C4-2B (cell line): ENCODE results near the gene CCSER1.

ENCODE experiments used
- H3K27ac ChIP-seq: fragments of 450-650 bp; 2 replicates; pipeline ENCODE4 v1.5.1; 2017
- ZFX ChIP-seq: fragments of 450-650 bp; IDR thresholded peaks from 2 replicates; pipeline ENCODE4 v1.6.1; 2017
- TF ChIP-seq, protein P1 (sequence below): fragments of 450-650 bp; conservative IDR thresholded peaks from 2 replicates; pipeline ENCODE4 v1.5.1; 2017; ENCODE audit warnings: mild to moderate bottlenecking

The CCSER1 gene

DNA sequence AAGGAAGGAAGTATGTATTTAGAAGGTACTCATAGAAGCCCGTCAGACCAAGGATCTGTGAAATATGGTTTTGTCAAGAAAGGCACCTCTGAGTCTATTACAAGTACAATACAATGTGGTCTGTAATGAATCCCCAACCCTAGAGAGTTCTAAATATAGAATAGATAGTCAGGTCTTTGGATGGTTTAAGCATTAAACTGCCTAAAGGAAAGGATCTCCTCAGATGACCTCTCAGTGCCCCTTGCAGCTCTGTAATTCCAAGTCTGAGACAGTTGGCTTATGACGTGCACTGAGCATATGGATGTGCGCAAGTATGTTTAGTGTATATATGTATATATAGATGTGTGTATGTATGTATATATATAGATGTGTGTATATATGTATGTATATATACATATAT is 62.0 kb downstream of the CCSER1 start:
- no peak overlapping the region for H3K27ac ChIP-seq
- TF ChIP-seq, protein P1, sequence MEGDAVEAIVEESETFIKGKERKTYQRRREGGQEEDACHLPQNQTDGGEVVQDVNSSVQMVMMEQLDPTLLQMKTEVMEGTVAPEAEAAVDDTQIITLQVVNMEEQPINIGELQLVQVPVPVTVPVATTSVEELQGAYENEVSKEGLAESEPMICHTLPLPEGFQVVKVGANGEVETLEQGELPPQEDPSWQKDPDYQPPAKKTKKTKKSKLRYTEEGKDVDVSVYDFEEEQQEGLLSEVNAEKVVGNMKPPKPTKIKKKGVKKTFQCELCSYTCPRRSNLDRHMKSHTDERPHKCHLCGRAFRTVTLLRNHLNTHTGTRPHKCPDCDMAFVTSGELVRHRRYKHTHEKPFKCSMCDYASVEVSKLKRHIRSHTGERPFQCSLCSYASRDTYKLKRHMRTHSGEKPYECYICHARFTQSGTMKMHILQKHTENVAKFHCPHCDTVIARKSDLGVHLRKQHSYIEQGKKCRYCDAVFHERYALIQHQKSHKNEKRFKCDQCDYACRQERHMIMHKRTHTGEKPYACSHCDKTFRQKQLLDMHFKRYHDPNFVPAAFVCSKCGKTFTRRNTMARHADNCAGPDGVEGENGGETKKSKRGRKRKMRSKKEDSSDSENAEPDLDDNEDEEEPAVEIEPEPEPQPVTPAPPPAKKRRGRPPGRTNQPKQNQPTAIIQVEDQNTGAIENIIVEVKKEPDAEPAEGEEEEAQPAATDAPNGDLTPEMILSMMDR, result no peak
- TF ChIP-seq ZFX, result no peak

DNA sequence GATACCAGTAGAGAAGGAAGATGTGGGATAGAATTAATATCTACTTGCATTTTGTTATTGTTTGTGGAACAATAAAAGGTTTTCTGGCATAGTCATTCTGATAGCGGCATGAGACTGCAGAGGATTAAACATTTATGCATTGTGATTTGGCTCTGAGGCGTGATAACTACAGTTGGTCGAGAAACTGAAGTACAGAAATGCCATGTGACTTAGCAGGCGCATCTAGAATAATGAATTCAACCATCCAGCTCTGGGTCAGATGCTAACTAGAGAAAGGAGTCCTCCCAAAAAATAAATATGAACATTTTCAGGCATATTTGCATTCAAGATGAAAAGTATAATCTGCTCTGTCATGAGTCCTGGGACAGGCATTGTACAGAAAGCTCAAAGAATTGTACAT is 62.8 kb downstream of the CCSER1 start:
- TF ChIP-seq ZFX, result no peak
- TF ChIP-seq, protein P1, result no peak
- no peak overlapping the region for H3K27ac ChIP-seq

DNA sequence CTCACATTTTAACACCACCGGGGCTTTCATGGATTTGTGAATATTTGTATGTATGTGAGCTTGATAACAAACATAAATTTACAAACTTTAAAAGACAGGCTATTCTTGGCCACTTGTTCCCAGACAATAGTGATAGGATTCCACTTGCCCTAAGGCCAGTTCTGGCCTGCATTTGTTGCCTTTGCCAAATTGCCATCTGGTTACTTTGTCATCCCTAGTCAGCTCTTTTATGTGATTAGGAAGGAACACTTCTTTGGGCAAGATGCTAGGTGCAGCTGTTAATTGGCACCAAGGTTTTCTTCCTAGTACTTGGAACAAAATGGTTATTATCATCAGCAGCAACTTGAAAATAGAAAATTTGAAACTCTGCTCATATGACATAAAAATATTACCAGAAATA is 63.3 kb downstream of the CCSER1 start:
- no peak overlapping the region for H3K27ac ChIP-seq
- TF ChIP-seq, protein P1, result no peak
- TF ChIP-seq ZFX, result no peak

GRCh38 chr4:90198086-90198847 is 71.1 kb downstream of the CCSER1 start:
- H3K27ac ChIP-seq, result no peak overlapping the region
- TF ChIP-seq, protein P1, result no peak
- no peak for TF ChIP-seq ZFX

- no peak overlapping the region for H3K27ac ChIP-seq
- TF ChIP-seq ZFX, result no peak
- TF ChIP-seq, protein P1, result no peak
These were observed 80.8 kb downstream of the CCSER1 start for GRCh38 chr4:90207887-90208454.

DNA sequence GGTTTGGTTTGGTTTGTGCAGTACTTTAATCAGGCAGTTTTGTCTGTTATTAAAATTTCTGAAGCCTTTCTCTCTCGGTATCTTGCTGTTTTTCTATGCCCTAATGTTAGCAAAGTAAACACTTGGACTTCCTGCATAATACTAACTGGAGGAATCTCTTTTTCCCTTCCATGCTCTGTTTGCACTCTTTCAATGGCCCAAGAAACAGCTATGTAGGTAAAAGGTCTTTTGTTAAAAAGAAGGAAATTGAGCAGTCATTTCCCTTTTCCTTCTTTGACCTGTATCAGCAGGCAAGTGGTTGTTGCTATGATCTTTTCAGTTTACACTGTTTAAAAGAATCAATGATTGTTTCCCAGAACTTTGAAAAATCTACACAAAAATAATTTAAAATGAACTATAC is 82.7 kb downstream of the CCSER1 start:
- no peak for TF ChIP-seq ZFX
- TF ChIP-seq, protein P1, result no peak
- no peak overlapping the region for H3K27ac ChIP-seq

DNA sequence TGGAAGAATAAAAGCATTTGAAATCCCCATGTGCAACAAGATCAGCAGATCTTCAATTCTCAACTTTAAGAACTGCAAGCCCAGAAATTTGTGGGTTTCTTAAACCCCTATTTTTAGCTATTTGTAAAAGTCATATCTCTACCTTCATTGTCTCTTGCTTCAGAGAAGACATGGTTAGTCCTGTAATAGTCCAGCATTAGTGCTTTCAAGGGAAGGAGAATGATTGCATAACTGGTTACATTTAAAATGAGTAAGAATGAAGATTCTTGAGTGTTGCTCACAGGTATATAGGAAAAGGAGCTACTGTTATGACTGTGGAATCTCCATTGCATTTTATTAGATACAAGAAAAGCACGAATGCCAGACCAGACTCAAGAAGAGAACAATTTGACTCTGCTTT is 84.0 kb downstream of the CCSER1 start:
- TF ChIP-seq, protein P1, result no peak
- no peak for TF ChIP-seq ZFX
- H3K27ac ChIP-seq, result no peak overlapping the region
